ENCODE measurements around the gene CSN1S1. TPM values are rescaled to one million over a fixed set of nuclear protein-coding genes. Genes with fewer than 3 reads are reported as not detected.

Gene CSN1S1
- total and polyA plus RNA-seq, 2 of the 13 experiments (the other 11 are each of a cell fraction or from before 2014, with no cell fraction given) = not detected

GRCh38 chr4:69984030-69984443 is 53.2 kb downstream of the CSN1S1 start (continued):
- TF ChIP-seq ZNF564 (CRISPR knock-in tag; IDR thresholded peaks at IDR 0.05) = no peak
- TF ChIP-seq ZNF841 (CRISPR knock-in tag; IDR thresholded peaks at IDR 0.05; ENCODE audit: borderline replicate concordance) = no peak
- TF ChIP-seq ZNF329 (CRISPR knock-in tag; IDR thresholded peaks at IDR 0.05; ENCODE audit: low read depth) = no peak
- no peak for TF ChIP-seq FIP1L1 (IDR thresholded peaks at IDR 0.05; ENCODE audit: borderline replicate concordance, insufficient read depth, low read depth, low read length)
- TF ChIP-seq EZH2 (conservative IDR thresholded peaks at IDR 0.05; ENCODE audit: low read depth, low read length) = no peak
- no peak for TF ChIP-seq ZC3H13 (CRISPR knock-in tag; IDR thresholded peaks at IDR 0.05)
- TF ChIP-seq NCOR1 (IDR thresholded peaks at IDR 0.05; ENCODE audit: borderline replicate concordance, low read length) = no peak
- no peak for TF ChIP-seq TBL1XR1 (IDR thresholded peaks at IDR 0.05; ENCODE audit: borderline replicate concordance, low read length, partially characterized antibody)
- TF ChIP-seq ZNF574 (CRISPR knock-in tag; IDR thresholded peaks at IDR 0.05) = 0 out of 2 replicates have a peak, but pooled peaks have one; percentile 26
- TF ChIP-seq ZNF510 (CRISPR knock-in tag; IDR thresholded peaks at IDR 0.05; ENCODE audit: low read depth) = no peak
- peak; percentile 31 for TF ChIP-seq DBP (CRISPR knock-in tag; IDR thresholded peaks at IDR 0.05; ENCODE audit: not compliant biosample characterization)
- TF ChIP-seq RXRB (CRISPR knock-in tag; IDR thresholded peaks at IDR 0.05; ENCODE audit: borderline replicate concordance) = peak; percentile 71
- no peak for TF ChIP-seq ONECUT2 (CRISPR knock-in tag; IDR thresholded peaks at IDR 0.05)
- TF ChIP-seq JUNB (CRISPR knock-in tag; IDR thresholded peaks at IDR 0.05; ENCODE audit: borderline replicate concordance) = no peak
- TF ChIP-seq ZNF280D (CRISPR knock-in tag; IDR thresholded peaks at IDR 0.05) = no peak
- TF ChIP-seq ZSCAN9 (CRISPR knock-in tag; IDR thresholded peaks at IDR 0.05; ENCODE audit: borderline replicate concordance) = 0 out of 2 replicates have a peak, but pooled peaks have one; percentile 49
- TF ChIP-seq ZNF496 (CRISPR knock-in tag; IDR thresholded peaks at IDR 0.05; ENCODE audit: insufficient replicate concordance) = no peak
- peak; percentile 57; the same call in 1 of the 2 replicates for TF ChIP-seq MIXL1 (CRISPR knock-in tag; IDR thresholded peaks at IDR 0.05)
- TF ChIP-seq ZMAT3 (CRISPR knock-in tag; conservative IDR thresholded peaks at IDR 0.05) = no peak
- no peak for TF ChIP-seq ATF3 (CRISPR knock-in tag; IDR thresholded peaks at IDR 0.05)
- TF ChIP-seq ATF2 (CRISPR knock-in tag; IDR thresholded peaks at IDR 0.05) = peak; percentile 74
- TF ChIP-seq MAFG (CRISPR knock-in tag; IDR thresholded peaks at IDR 0.05) = peak; percentile 92
- no peak for TF ChIP-seq ZNF431 (CRISPR knock-in tag; IDR thresholded peaks at IDR 0.05; ENCODE audit: borderline replicate concordance, low read depth)

Data from HepG2 (cell line).